Measurements from ENCODE around the gene PROSER3.

GRCh38 chr19:35757749-35758608 is at the start of gene PROSER3:
- TF ChIP-seq POLR2A (IDR thresholded peaks at IDR 0.05): peak in 3 of 4 donors; percentile 60 to 75 (median 71)
- TF ChIP-seq CTCF (IDR thresholded peaks at IDR 0.05): peak in 1 of 6 experiments; percentile 7
